ENCODE data around the gene KCND3. TPM values are rescaled to one million over a fixed set of nuclear protein-coding genes. Genes with fewer than 3 reads are reported as not detected.

Gene KCND3
- polyA plus RNA-seq, 1 donor from 2014 or later: 7.8 TPM

DNA sequence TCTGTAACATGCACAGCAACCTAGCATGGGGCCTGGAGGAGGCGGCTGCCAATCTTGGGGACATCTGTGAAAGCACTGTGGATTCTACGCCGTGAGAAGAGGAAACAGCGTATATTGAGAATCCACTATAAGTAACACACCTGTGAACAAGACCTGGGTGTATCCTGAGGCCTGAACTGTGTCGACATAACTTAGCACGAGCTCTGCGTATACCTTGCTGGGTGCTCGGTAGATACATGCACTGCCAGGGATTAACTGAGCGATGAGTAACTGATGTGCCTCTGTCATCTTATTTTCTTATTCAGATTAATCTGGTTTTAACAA is 175.2 kb downstream of the KCND3 start:
- no peaks in the 10 kb centered on the region for H3K27me3 ChIP-seq (ENCODE audit: insufficient read depth, low read depth, low read length)
- no peaks in the 10 kb centered on the region for H3K79me2 ChIP-seq (replicated peaks; ENCODE audit: insufficient read depth, low read length)
- H3F3A ChIP-seq (ENCODE audit: insufficient read depth, low read length, poor library complexity, severe bottlenecking): no peaks in the 10 kb centered on the region
- no peak overlapping the region for H3K27ac ChIP-seq (ENCODE audit: low read length)
- no peak overlapping the region for H3K4me2 ChIP-seq (ENCODE audit: low read length)
- H3K4me3 ChIP-seq (ENCODE audit: low read length): no peak overlapping the region
- no peaks in the 10 kb centered on the region for H3K36me3 ChIP-seq (ENCODE audit: insufficient read depth, low read length)
- TF ChIP-seq EP300 (conservative IDR thresholded peaks at IDR 0.05; ENCODE audit: poor library complexity, severe bottlenecking): no peak
- TF ChIP-seq, protein P1, sequence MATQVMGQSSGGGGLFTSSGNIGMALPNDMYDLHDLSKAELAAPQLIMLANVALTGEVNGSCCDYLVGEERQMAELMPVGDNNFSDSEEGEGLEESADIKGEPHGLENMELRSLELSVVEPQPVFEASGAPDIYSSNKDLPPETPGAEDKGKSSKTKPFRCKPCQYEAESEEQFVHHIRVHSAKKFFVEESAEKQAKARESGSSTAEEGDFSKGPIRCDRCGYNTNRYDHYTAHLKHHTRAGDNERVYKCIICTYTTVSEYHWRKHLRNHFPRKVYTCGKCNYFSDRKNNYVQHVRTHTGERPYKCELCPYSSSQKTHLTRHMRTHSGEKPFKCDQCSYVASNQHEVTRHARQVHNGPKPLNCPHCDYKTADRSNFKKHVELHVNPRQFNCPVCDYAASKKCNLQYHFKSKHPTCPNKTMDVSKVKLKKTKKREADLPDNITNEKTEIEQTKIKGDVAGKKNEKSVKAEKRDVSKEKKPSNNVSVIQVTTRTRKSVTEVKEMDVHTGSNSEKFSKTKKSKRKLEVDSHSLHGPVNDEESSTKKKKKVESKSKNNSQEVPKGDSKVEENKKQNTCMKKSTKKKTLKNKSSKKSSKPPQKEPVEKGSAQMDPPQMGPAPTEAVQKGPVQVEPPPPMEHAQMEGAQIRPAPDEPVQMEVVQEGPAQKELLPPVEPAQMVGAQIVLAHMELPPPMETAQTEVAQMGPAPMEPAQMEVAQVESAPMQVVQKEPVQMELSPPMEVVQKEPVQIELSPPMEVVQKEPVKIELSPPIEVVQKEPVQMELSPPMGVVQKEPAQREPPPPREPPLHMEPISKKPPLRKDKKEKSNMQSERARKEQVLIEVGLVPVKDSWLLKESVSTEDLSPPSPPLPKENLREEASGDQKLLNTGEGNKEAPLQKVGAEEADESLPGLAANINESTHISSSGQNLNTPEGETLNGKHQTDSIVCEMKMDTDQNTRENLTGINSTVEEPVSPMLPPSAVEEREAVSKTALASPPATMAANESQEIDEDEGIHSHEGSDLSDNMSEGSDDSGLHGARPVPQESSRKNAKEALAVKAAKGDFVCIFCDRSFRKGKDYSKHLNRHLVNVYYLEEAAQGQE (IDR thresholded peaks at IDR 0.05; ENCODE audit: borderline replicate concordance): no peak
- TF ChIP-seq SMC3 (conservative IDR thresholded peaks at IDR 0.05; ENCODE audit: poor library complexity): no peak
- TF ChIP-seq RAD21 (conservative IDR thresholded peaks at IDR 0.05): no peak
- TF ChIP-seq POLR2AphosphoS5 (IDR thresholded peaks at IDR 0.05): no peak
- TF ChIP-seq EZH2 (IDR thresholded peaks at IDR 0.05; ENCODE audit: borderline replicate concordance, insufficient read depth, low read length, poor library complexity, severe bottlenecking): no peak
- TF ChIP-seq TAF1 (IDR thresholded peaks at IDR 0.05; ENCODE audit: low read depth): no peak
- TF ChIP-seq, protein P2, sequence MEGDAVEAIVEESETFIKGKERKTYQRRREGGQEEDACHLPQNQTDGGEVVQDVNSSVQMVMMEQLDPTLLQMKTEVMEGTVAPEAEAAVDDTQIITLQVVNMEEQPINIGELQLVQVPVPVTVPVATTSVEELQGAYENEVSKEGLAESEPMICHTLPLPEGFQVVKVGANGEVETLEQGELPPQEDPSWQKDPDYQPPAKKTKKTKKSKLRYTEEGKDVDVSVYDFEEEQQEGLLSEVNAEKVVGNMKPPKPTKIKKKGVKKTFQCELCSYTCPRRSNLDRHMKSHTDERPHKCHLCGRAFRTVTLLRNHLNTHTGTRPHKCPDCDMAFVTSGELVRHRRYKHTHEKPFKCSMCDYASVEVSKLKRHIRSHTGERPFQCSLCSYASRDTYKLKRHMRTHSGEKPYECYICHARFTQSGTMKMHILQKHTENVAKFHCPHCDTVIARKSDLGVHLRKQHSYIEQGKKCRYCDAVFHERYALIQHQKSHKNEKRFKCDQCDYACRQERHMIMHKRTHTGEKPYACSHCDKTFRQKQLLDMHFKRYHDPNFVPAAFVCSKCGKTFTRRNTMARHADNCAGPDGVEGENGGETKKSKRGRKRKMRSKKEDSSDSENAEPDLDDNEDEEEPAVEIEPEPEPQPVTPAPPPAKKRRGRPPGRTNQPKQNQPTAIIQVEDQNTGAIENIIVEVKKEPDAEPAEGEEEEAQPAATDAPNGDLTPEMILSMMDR (IDR thresholded peaks at IDR 0.05; ENCODE audit: poor library complexity, severe bottlenecking): no peak
- TF ChIP-seq MXI1 (conservative IDR thresholded peaks at IDR 0.05; ENCODE audit: poor library complexity, severe bottlenecking): no peak
- no peaks in the 10 kb centered on the region for H4K20me1 ChIP-seq (ENCODE audit: insufficient read depth)
- no peaks in the 10 kb centered on the region for H3K9me3 ChIP-seq (ENCODE audit: low read length)
- no peaks in the 10 kb centered on the region for H3K9me2 ChIP-seq (ENCODE audit: insufficient read depth, low read length)
- no peak overlapping the region for H3K9ac ChIP-seq (ENCODE audit: low read length)
- no peak overlapping the region for H2AFZ ChIP-seq (ENCODE audit: low read depth, low read length)

DNA sequence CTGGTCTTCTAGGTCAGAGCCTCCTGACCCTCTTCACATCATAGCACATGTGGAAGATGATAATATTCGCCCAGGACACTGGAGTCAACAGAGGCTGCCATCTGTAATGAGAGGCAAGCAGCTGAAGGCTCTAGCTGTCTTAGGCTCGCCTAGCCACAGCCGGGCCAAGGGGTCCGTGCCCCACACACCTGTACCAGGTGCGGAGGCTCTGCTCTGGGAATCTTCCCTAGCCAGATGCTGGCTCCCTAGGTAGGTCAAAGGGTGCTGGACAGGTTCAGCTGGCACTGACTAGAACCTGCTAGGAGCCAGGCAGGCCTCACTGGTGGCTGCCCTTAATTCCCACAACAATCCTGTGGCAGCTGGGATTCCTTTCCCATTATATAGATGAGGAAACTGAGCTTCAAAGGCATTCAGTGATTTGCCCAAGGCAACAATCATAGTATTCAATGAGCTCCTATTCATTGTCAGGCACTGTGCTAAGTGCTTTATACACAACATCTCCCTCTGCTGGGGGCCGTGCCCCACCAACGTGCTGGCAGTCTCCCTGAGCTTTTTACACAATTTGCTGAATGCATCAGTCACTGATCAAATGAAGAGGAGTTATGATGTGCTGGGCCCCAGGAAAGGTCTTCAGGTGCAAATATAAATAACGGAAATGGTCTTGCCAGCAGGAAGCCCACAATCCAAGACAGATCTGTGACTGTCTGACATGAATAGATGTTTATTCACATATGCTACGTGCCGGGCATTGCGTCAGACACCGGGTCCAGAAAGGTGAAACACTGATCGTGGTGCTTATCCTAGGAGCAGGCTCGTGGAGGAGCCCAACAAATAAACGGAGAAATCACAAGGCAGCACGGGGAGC is 175.8 kb downstream of the KCND3 start:
- Histone ChIP-seq H3K79me2 (replicated peaks; ENCODE audit: insufficient read depth, low read length) (no peaks in the 10 kb centered on the region), H3K36me3 (ENCODE audit: insufficient read depth, low read length) (no peaks in the 10 kb centered on the region), H3K27ac (ENCODE audit: low read length) (no peak overlapping the region), H3K9me3 (ENCODE audit: low read length) (no peaks in the 10 kb centered on the region), H3K27me3 (ENCODE audit: insufficient read depth, low read depth, low read length) (no peaks in the 10 kb centered on the region), H4K20me1 (ENCODE audit: insufficient read depth) (no peaks in the 10 kb centered on the region), H3F3A (ENCODE audit: insufficient read depth, low read length, poor library complexity, severe bottlenecking) (no peaks in the 10 kb centered on the region), H3K4me3 (ENCODE audit: low read length) (no peak overlapping the region), H3K9me2 (ENCODE audit: insufficient read depth, low read length) (no peaks in the 10 kb centered on the region), H3K4me2 (ENCODE audit: low read length) (no peak overlapping the region), H3K9ac (ENCODE audit: low read length) (no peak overlapping the region), H2AFZ (ENCODE audit: low read depth, low read length) (no peak overlapping the region)
- TF ChIP-seq EZH2 (IDR thresholded peaks at IDR 0.05; ENCODE audit: borderline replicate concordance, insufficient read depth, low read length, poor library complexity, severe bottlenecking) (no peak), SMC3 (conservative IDR thresholded peaks at IDR 0.05; ENCODE audit: poor library complexity) (no peak), RAD21 (conservative IDR thresholded peaks at IDR 0.05) (no peak), MXI1 (conservative IDR thresholded peaks at IDR 0.05; ENCODE audit: poor library complexity, severe bottlenecking) (no peak), TAF1 (IDR thresholded peaks at IDR 0.05; ENCODE audit: low read depth) (no peak), POLR2AphosphoS5 (IDR thresholded peaks at IDR 0.05) (no peak), EP300 (conservative IDR thresholded peaks at IDR 0.05; ENCODE audit: poor library complexity, severe bottlenecking) (no peak)
- TF ChIP-seq, protein P2 (IDR thresholded peaks at IDR 0.05; ENCODE audit: poor library complexity, severe bottlenecking): no peak
- TF ChIP-seq, protein P1 (IDR thresholded peaks at IDR 0.05; ENCODE audit: borderline replicate concordance): no peak
